ENCODE results near the gene RNF183. TPM values are rescaled to one million over a fixed set of nuclear protein-coding genes. Genes with fewer than 3 reads are reported as not detected.

RNF183 gene
- total RNA-seq: 0.26 TPM
- polyA plus RNA-seq: 0.15 TPM

- H3K27ac ChIP-seq (ENCODE audit: low read depth): no peak within 1 kb of the TSS
- H3K4me3 ChIP-seq (ENCODE audit: low read depth, low read length): no peak within 1 kb of the TSS
- no peaks in the 10 kb centered on the region for H3K4me1 ChIP-seq (ENCODE audit: insufficient read depth)
- no peaks in the 10 kb centered on the region for H3K36me3 ChIP-seq (ENCODE audit: insufficient read depth)
- DNase-seq (ENCODE audit: extremely low spot score): no peak
- whole genome bisulfite sequencing: 76% methylated on average over 25 of the region's 25 CpGs
Measured at GRCh38 chr9:113302792-113303418, at the start of gene RNF183. TSS of gene RNF183 (minus strand) at chr9:113303376. CDS start at chr9:113298184, 5,192 bp downstream.

GRCh38 chr9:113352411-113352810 lies 49.2 kb upstream of the RNF183 start:
- Histone ChIP-seq H3K36me3 (ENCODE audit: insufficient read depth) (no peaks in the 10 kb centered on the region), H3K4me1 (ENCODE audit: insufficient read depth) (no peaks in the 10 kb centered on the region), H3K27ac (ENCODE audit: low read depth) (no peak overlapping the region), H3K4me3 (ENCODE audit: low read depth, low read length) (no peak overlapping the region)
- 82% methylated on average over 1 of the region's 1 CpG for WGBS
- no peak for DNase-seq (ENCODE audit: extremely low spot score)

GRCh38 chr9:113352006-113352405 lies 48.8 kb upstream of the RNF183 start:
- Histone ChIP-seq H3K27ac (ENCODE audit: low read depth) (no peak overlapping the region), H3K4me1 (ENCODE audit: insufficient read depth) (no peaks in the 10 kb centered on the region), H3K4me3 (ENCODE audit: low read depth, low read length) (no peak overlapping the region), H3K36me3 (ENCODE audit: insufficient read depth) (no peaks in the 10 kb centered on the region)
- DNase-seq (ENCODE audit: extremely low spot score): no peak
- 79% methylated on average over 6 of the region's 6 CpGs for WGBS

GRCh38 chr9:113350937-113351336 lies 47.8 kb upstream of the RNF183 start:
- H3K4me1 ChIP-seq (ENCODE audit: insufficient read depth): no peaks in the 10 kb centered on the region
- WGBS: 56% methylated on average over 6 of the region's 6 CpGs
- H3K36me3 ChIP-seq (ENCODE audit: insufficient read depth): no peaks in the 10 kb centered on the region
- no peak overlapping the region for H3K4me3 ChIP-seq (ENCODE audit: low read depth, low read length)
- no peak for DNase-seq (ENCODE audit: extremely low spot score)
- no peak overlapping the region for H3K27ac ChIP-seq (ENCODE audit: low read depth)

- 11% methylated on average over 14 of the region's 14 CpGs for WGBS
- H3K27ac ChIP-seq (ENCODE audit: low read depth): no peak overlapping the region
- no peaks in the 10 kb centered on the region for H3K36me3 ChIP-seq (ENCODE audit: insufficient read depth)
- no peak overlapping the region for H3K4me3 ChIP-seq (ENCODE audit: low read depth, low read length)
- H3K4me1 ChIP-seq (ENCODE audit: insufficient read depth): no peaks in the 10 kb centered on the region
- DNase-seq (ENCODE audit: extremely low spot score): no peak
Measured at GRCh38 chr9:113350107-113350661, 47.0 kb upstream of the RNF183 start.

- 2% methylated on average over 71 of the region's 71 CpGs for WGBS
- Histone ChIP-seq H3K27ac (ENCODE audit: low read depth) (no peak within 1 kb of the TSS), H3K36me3 (ENCODE audit: insufficient read depth) (no peaks in the 10 kb centered on the region), H3K4me1 (ENCODE audit: insufficient read depth) (no peaks in the 10 kb centered on the region), H3K4me3 (ENCODE audit: low read depth, low read length) (peak within 1 kb of the TSS; percentile 57)
- DNase-seq (ENCODE audit: extremely low spot score): no peak
Measured at GRCh38 chr9:113349445-113350094, 46.4 kb upstream of the RNF183 start, which contains the start of gene BSPRY. TSS of gene BSPRY (plus strand) at chr9:113349541. CDS start at chr9:113349580, 39 bp downstream.

GRCh38 chr9:113349066-113349444 lies 45.9 kb upstream of the RNF183 start:
- H3K27ac ChIP-seq (ENCODE audit: low read depth): no peak overlapping the region
- DNase-seq (ENCODE audit: extremely low spot score): no peak
- 23% methylated on average over 13 of the region's 13 CpGs for WGBS
- H3K4me3 ChIP-seq (ENCODE audit: low read depth, low read length): peak overlapping the region; percentile 57
- H3K36me3 ChIP-seq (ENCODE audit: insufficient read depth): no peaks in the 10 kb centered on the region
- H3K4me1 ChIP-seq (ENCODE audit: insufficient read depth): no peaks in the 10 kb centered on the region

GRCh38 chr9:113348437-113348836 lies 45.3 kb upstream of the RNF183 start:
- Histone ChIP-seq H3K27ac (ENCODE audit: low read depth) (no peak overlapping the region), H3K36me3 (ENCODE audit: insufficient read depth) (no peaks in the 10 kb centered on the region), H3K4me1 (ENCODE audit: insufficient read depth) (no peaks in the 10 kb centered on the region), H3K4me3 (ENCODE audit: low read depth, low read length) (no peak overlapping the region)
- DNase-seq (ENCODE audit: extremely low spot score): no peak
- WGBS: 84% methylated on average over 3 of the region's 3 CpGs

GRCh38 chr9:113345671-113346070 lies 42.5 kb upstream of the RNF183 start:
- H3K36me3 ChIP-seq (ENCODE audit: insufficient read depth): no peaks in the 10 kb centered on the region
- no peaks in the 10 kb centered on the region for H3K4me1 ChIP-seq (ENCODE audit: insufficient read depth)
- no peak overlapping the region for H3K4me3 ChIP-seq (ENCODE audit: low read depth, low read length)
- 0% methylated on average over 1 of the region's 1 CpG for WGBS
- no peak for DNase-seq (ENCODE audit: extremely low spot score)
- H3K27ac ChIP-seq (ENCODE audit: low read depth): no peak overlapping the region

- DNase-seq (ENCODE audit: extremely low spot score): no peak
- H3K27ac ChIP-seq (ENCODE audit: low read depth): no peak overlapping the region
- H3K36me3 ChIP-seq (ENCODE audit: insufficient read depth): no peaks in the 10 kb centered on the region
- no peak overlapping the region for H3K4me3 ChIP-seq (ENCODE audit: low read depth, low read length)
- no peaks in the 10 kb centered on the region for H3K4me1 ChIP-seq (ENCODE audit: insufficient read depth)
- 49% methylated on average over 2 of the region's 2 CpGs for WGBS
Measured at GRCh38 chr9:113345190-113345589, 42.0 kb upstream of the RNF183 start.

GRCh38 chr9:113343732-113344231 lies 40.6 kb upstream of the RNF183 start:
- Histone ChIP-seq H3K27ac (ENCODE audit: low read depth) (no peak overlapping the region), H3K4me3 (ENCODE audit: low read depth, low read length) (no peak overlapping the region), H3K4me1 (ENCODE audit: insufficient read depth) (no peaks in the 10 kb centered on the region), H3K36me3 (ENCODE audit: insufficient read depth) (no peaks in the 10 kb centered on the region)
- WGBS: 15% methylated on average over 1 of the region's 1 CpG
- peak; percentile 82 for DNase-seq (ENCODE audit: extremely low spot score)

GRCh38 chr9:113341712-113342410 lies 38.7 kb upstream of the RNF183 start:
- Histone ChIP-seq H3K36me3 (ENCODE audit: insufficient read depth) (no peaks in the 10 kb centered on the region), H3K4me3 (ENCODE audit: low read depth, low read length) (no peak overlapping the region), H3K4me1 (ENCODE audit: insufficient read depth) (no peaks in the 10 kb centered on the region), H3K27ac (ENCODE audit: low read depth) (no peak overlapping the region)
- no peak for DNase-seq (ENCODE audit: extremely low spot score)
- WGBS: 68% methylated on average over 9 of the region's 9 CpGs

GRCh38 chr9:113340011-113340699 lies 37.0 kb upstream of the RNF183 start, which contains the start of gene WDR31:
TSS of gene WDR31 (minus strand) at chr9:113340275. CDS start at chr9:113332022, 8,253 bp downstream.
- H3K27ac ChIP-seq (ENCODE audit: low read depth): peak within 1 kb of the TSS; percentile 66
- H3K4me3 ChIP-seq (ENCODE audit: low read depth, low read length): peak within 1 kb of the TSS; percentile 69
- no peaks in the 10 kb centered on the region for H3K4me1 ChIP-seq (ENCODE audit: insufficient read depth)
- no peaks in the 10 kb centered on the region for H3K36me3 ChIP-seq (ENCODE audit: insufficient read depth)
- WGBS: under 1% methylated on average over 46 of the region's 46 CpGs
- DNase-seq (ENCODE audit: extremely low spot score): peak; percentile 70
